Measurements from ENCODE around the gene TBCD.
"Not testable (repeated sequence)": the region's sequence is repeated elsewhere in the genome, so short reads cannot be mapped to it uniquely, and the experiment has no call there.

The TBCD gene

GRCh38 chr17:82957961-82958561 is 206.2 kb downstream of the TBCD start:
- no peak for DNase-seq (ENCODE audit: low read depth in 2 of 2)

- no peak for DNase-seq (ENCODE audit: low read depth in 2 of 2)
Measured at GRCh38 chr17:82959242-82959930, 207.5 kb downstream of the TBCD start.

- no peak for DNase-seq (ENCODE audit: low read depth in 2 of 2)
Measured at GRCh38 chr17:82959990-82960418, 208.1 kb downstream of the TBCD start.

GRCh38 chr17:82960419-82961271 is 208.8 kb downstream of the TBCD start:
- no peak for DNase-seq (ENCODE audit: low read depth in 2 of 2)

- DNase-seq (ENCODE audit: low read depth in 2 of 2): no peak
Measured at GRCh38 chr17:82961366-82962162, 209.7 kb downstream of the TBCD start.

- no peak for DNase-seq (ENCODE audit: low read depth in 2 of 2)
Measured at GRCh38 chr17:82962163-82962720, 210.4 kb downstream of the TBCD start.

- DNase-seq (ENCODE audit: low read depth in 2 of 2): peak in 1 of 2 donors; percentile 13
Measured at GRCh38 chr17:82963104-82963950, 211.5 kb downstream of the TBCD start.

- DNase-seq (ENCODE audit: low read depth in 2 of 2): not testable (repeated sequence)
Measured at GRCh38 chr17:82964451-82964850, 212.6 kb downstream of the TBCD start.

- DNase-seq (ENCODE audit: low read depth in 2 of 2): no peak
Measured at GRCh38 chr17:82964851-82965341, 213.0 kb downstream of the TBCD start.

GRCh38 chr17:82965371-82965770 is 213.5 kb downstream of the TBCD start:
- no peak for DNase-seq (ENCODE audit: low read depth in 2 of 2)

- DNase-seq (ENCODE audit: low read depth in 2 of 2): no peak
Measured at GRCh38 chr17:82966415-82966814, 214.6 kb downstream of the TBCD start.

GRCh38 chr17:82967268-82968032 is 215.6 kb downstream of the TBCD start:
- DNase-seq (ENCODE audit: low read depth in 2 of 2): no peak

GRCh38 chr17:82968033-82968841 is 216.4 kb downstream of the TBCD start:
- not testable (repeated sequence) for DNase-seq (ENCODE audit: low read depth in 2 of 2)

GRCh38 chr17:82970067-82970466 is 218.2 kb downstream of the TBCD start:
- no peak for DNase-seq (ENCODE audit: low read depth in 2 of 2)

- no peak for DNase-seq (ENCODE audit: low read depth in 2 of 2)
Measured at GRCh38 chr17:82970818-82971590, 219.1 kb downstream of the TBCD start.

GRCh38 chr17:82972836-82973372 is 221.0 kb downstream of the TBCD start:
- no peak for DNase-seq (ENCODE audit: low read depth in 2 of 2)

- DNase-seq (ENCODE audit: low read depth in 2 of 2): no peak
Measured at GRCh38 chr17:82973456-82974135, 221.7 kb downstream of the TBCD start.

Measured in stimulated activated CD8-positive, alpha-beta memory T cell treated with anti-CD3 and anti-CD28 coated beads, Interleukin-15, amount 100 ng/mL, for 48 hours (primary cell).